Smooth muscle cell (in vitro differentiated cells): ENCODE results near the gene PLEKHA7. TPM values are rescaled to one million over a fixed set of nuclear protein-coding genes. Genes with fewer than 3 reads are reported as not detected.

Experiments used
- DNase-seq: peaks from one replicate; lab custom pipeline; 2025; ENCODE audit not compliant: unreplicated experiment; lab: John Stamatoyannopoulos, UW
- H2AFZ ChIP-seq: fragments of 200-600 bp; sonication (generic); 2 replicates; pipeline ENCODE4 v1.6.0; 2016; ENCODE audit warnings: antibody characterized with exemption, low read depth, mild to moderate bottlenecking
- H3F3A ChIP-seq: fragments of 200-600 bp; sonication (generic); 2 replicates; pipeline ENCODE4 v1.6.0; 2017; ENCODE audit warnings: antibody characterized with exemption, low read depth
- H3K27ac ChIP-seq: fragments of 200-600 bp; sonication (generic); 2 replicates; pipeline ENCODE4 v1.5.1; 2016; ENCODE audit warnings: low read depth, mild to moderate bottlenecking
- H3K27me3 ChIP-seq: fragments of 200-600 bp; sonication (generic); 2 replicates; pipeline ENCODE4 v1.6.1; 2016; ENCODE audit warnings: low read depth, mild to moderate bottlenecking
- H3K36me3 ChIP-seq: fragments of 200-600 bp; sonication (generic); 2 replicates; pipeline ENCODE4 v1.5.1; 2016; ENCODE audit warnings: low read depth
- H3K4me1 ChIP-seq: fragments of 200-600 bp; sonication (generic); 2 replicates; pipeline ENCODE4 v1.5.1; 2016; ENCODE audit warnings: low read depth
- H3K4me2 ChIP-seq: fragments of 200-600 bp; sonication (generic); 2 replicates; pipeline ENCODE4 v1.6.0; 2016; ENCODE audit warnings: mild to moderate bottlenecking
- H3K4me3 ChIP-seq: fragments of 200-600 bp; sonication (generic); 2 replicates; pipeline ENCODE4 v1.5.1; 2016; ENCODE audit warnings: mild to moderate bottlenecking
- H3K79me2 ChIP-seq: fragments of 200-600 bp; sonication (generic); 2 replicates; pipeline ENCODE4 v1.6.0; 2016; ENCODE audit warnings: low read depth, mild to moderate bottlenecking
- H3K9ac ChIP-seq: fragments of 200-600 bp; sonication (generic); 2 replicates; pipeline ENCODE4 v1.6.0; 2016; ENCODE audit warnings: low read depth
- H3K9me3 ChIP-seq: fragments of 200-600 bp; sonication (generic); replicated peaks from 2 replicates; pipeline ENCODE4 v1.5.1; 2016; ENCODE audit warnings: low read depth
- H4K20me1 ChIP-seq: fragments of 200-600 bp; sonication (generic); 2 replicates; pipeline ENCODE4 v1.6.0; 2016; ENCODE audit warnings: low read depth
- CTCF ChIP-seq: fragments of 200-600 bp; sonication (generic); IDR thresholded peaks from 2 replicates; pipeline ENCODE4 v1.5.1; 2017; ENCODE audit warnings: borderline replicate concordance, mild to moderate bottlenecking, antibody characterized with exemption; ENCODE audit not compliant: insufficient read depth, poor library complexity, severe bottlenecking
- WGBS: methylation state at CpG from one replicate; pipeline ENCODE4 v1.1.7; 2016; ENCODE audit warnings: low lambda C conversion rate; 5-methylcytosine and 5-hydroxymethylcytosine counted together
- polyA plus RNA-seq: library from polyadenylated mRNA; unstranded; fragments of >200 nt; fragmentation: Nextera tagmentation; extraction: Ambion mirVana; gene quantifications from 2 replicates; pipeline ENCODE4 v1.2.1, GENCODE V29; 2016
- total RNA-seq: library from RNA; depleted of rRNA; stranded (reverse); fragments of >200 nt; gene quantifications from 2 replicates; pipeline ENCODE4 v1.2.3, GENCODE V29; 2014

The PLEKHA7 gene
- total and polyA plus RNA-seq, 2 experiments from 2014 or later: 0.19 to 22.2 TPM

GRCh38 chr11:16897470-16898061 lies 116.6 kb downstream of the PLEKHA7 start:
- WGBS: 56% methylated on average over 7 of the region's 7 CpGs
- Histone ChIP-seq H3F3A (no peaks in the 10 kb centered on the region), H3K36me3 (no peaks in the 10 kb centered on the region), H3K4me2 (no peak overlapping the region), H4K20me1 (no peaks in the 10 kb centered on the region), H3K27me3 (no peaks in the 10 kb centered on the region), H3K9ac (no peak overlapping the region), H3K4me3 (no peak overlapping the region), H2AFZ (no peak overlapping the region), H3K27ac (no peak overlapping the region), H3K4me1 (peaks cover 19% of the 10 kb centered on the region), H3K79me2 (no peaks in the 10 kb centered on the region), H3K9me3 (no peaks in the 10 kb centered on the region)
- no peak for TF ChIP-seq CTCF
- no peak for DNase-seq

DNA sequence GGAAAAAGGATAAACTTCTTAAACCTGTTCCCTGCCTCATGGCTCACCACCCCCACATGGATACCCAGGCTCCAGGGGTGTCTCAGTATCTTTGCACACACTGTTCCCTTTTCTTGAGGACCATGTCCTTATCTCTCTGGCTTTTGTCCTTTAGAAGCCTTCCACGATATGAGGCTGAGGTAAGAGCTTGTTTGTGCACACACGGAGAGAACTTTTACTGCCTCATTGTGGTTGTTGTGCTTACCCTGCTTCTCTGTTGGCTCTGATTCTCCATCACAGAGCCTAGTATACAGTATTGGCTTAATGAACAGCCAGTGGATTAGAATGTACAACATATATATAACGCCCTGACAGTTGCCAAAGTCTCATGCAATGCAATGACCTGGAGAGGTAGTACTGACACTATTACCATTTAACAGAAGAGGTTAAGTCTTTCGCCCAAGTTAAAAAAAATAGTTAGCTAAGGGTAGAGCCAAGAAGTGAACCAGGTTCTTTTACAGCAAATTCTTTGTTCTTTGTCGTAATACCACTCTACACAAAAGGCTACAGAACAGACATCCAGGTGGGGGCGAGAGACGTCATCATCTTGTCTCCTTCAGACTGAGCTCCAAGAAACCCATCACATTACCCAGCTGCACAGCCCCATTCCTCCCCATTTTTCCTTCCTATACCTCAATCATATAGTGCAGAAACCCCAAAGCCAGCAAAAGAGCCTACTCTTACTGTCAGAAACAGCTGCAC lies 117.3 kb downstream of the PLEKHA7 start:
- Histone ChIP-seq H3K27ac (no peak overlapping the region), H3K27me3 (no peaks in the 10 kb centered on the region), H3K9me3 (no peaks in the 10 kb centered on the region), H4K20me1 (no peaks in the 10 kb centered on the region), H3K4me2 (no peak overlapping the region), H3K4me1 (peaks cover 19% of the 10 kb centered on the region), H3K79me2 (no peaks in the 10 kb centered on the region), H3K9ac (no peak overlapping the region), H2AFZ (no peak overlapping the region), H3K4me3 (no peak overlapping the region), H3K36me3 (no peaks in the 10 kb centered on the region), H3F3A (no peaks in the 10 kb centered on the region)
- DNase-seq: no peak
- TF ChIP-seq CTCF: no peak
- WGBS: 61% methylated on average over 7 of the region's 7 CpGs

- H3F3A ChIP-seq: no peaks in the 10 kb centered on the region
- no peaks in the 10 kb centered on the region for H3K9me3 ChIP-seq
- no peak overlapping the region for H3K9ac ChIP-seq
- H3K27ac ChIP-seq: no peak overlapping the region
- 87% methylated on average over 3 of the region's 3 CpGs for WGBS
- no peaks in the 10 kb centered on the region for H3K36me3 ChIP-seq
- no peaks in the 10 kb centered on the region for H3K27me3 ChIP-seq
- no peak overlapping the region for H3K4me3 ChIP-seq
- no peak overlapping the region for H2AFZ ChIP-seq
- no peaks in the 10 kb centered on the region for H4K20me1 ChIP-seq
- H3K79me2 ChIP-seq: no peaks in the 10 kb centered on the region
- peaks cover 19% of the 10 kb centered on the region for H3K4me1 ChIP-seq
- TF ChIP-seq CTCF: no peak
- no peak overlapping the region for H3K4me2 ChIP-seq
- no peak for DNase-seq
Observed at GRCh38 chr11:16895306-16895705, 118.9 kb downstream of the PLEKHA7 start.
